SH-SY5Y (cell line): Measurements from ENCODE around the gene APOBEC3C.

ENCODE experiments used
- GATA2 ChIP-seq: IDR thresholded peaks from 2 replicates; pipeline ENCODE4 v1.6.1; 2011; ENCODE audit warnings: mild to moderate bottlenecking, low read depth, low read length
- GATA3 ChIP-seq: IDR thresholded peaks from 2 replicates; pipeline ENCODE4 v1.6.1; 2011; ENCODE audit warnings: low read depth, mild to moderate bottlenecking, low read length, moderate library complexity

GRCh38 chr22:39027717-39028116 lies 13.7 kb downstream of the APOBEC3C start:
- TF ChIP-seq GATA2 (no peak), GATA3 (no peak)
